ENCODE measurements around the gene RPP40. TPM values are rescaled to one million over a fixed set of nuclear protein-coding genes. Genes with fewer than 3 reads are reported as not detected.
A peak's percentile ranks its signal among the peaks of the same experiment; 100 is the strongest.

RPP40 gene
- total RNA-seq, 2 donors from 2014 or later = 8.4 to 9.0 TPM

GRCh38 chr6:4974962-4975361 lies 28.9 kb downstream of the RPP40 start:
- peaks cover 4% of the 10 kb centered on the region for H3K27me3 Mint-ChIP-seq (ENCODE audit: insufficient read depth)
- Histone ChIP-seq H3K36me3 (ENCODE audit: control insufficient read depth, insufficient read depth, low read length) (no peaks in the 10 kb centered on the region), H3K27ac (ENCODE audit: low read depth, low read length) (no peak overlapping the region), H3K4me1 (ENCODE audit: control insufficient read depth, insufficient read depth, low read length) (peaks cover 7% of the 10 kb centered on the region), H3K9ac (ENCODE audit: extremely low read depth, low read length, poor library complexity, severe bottlenecking) (no peak overlapping the region), H3K4me3 (ENCODE audit: low read length) (no peak overlapping the region), H3K27me3 (ENCODE audit: control insufficient read depth, insufficient read depth, low read length, poor library complexity, severe bottlenecking) (no peaks in the 10 kb centered on the region), H3K9me3 (ENCODE audit: control insufficient read depth, low read length) (peaks cover 13% of the 10 kb centered on the region)
- H3K36me3 Mint-ChIP-seq (ENCODE audit: low read depth) = no peaks in the 10 kb centered on the region
- no peak overlapping the region for H3K4me3 Mint-ChIP-seq
- WGBS, 2 experiments (ENCODE audit: insufficient coverage in 1 of 2, insufficient read length in 1 of 2) = 80 to 89% methylated on average over 3 to 8 of the region's 8 CpGs
- H3K4me1 Mint-ChIP-seq = peaks cover 5% of the 10 kb centered on the region
- TF ChIP-seq CTCF (conservative IDR thresholded peaks at IDR 0.05) = no peak
- peaks cover 21% of the 10 kb centered on the region for H3K9me3 Mint-ChIP-seq
- no peak for DNase-seq
- H3K27ac Mint-ChIP-seq = no peak overlapping the region

GRCh38 chr6:4973982-4974745 lies 29.7 kb downstream of the RPP40 start:
- Histone ChIP-seq H3K9ac (ENCODE audit: extremely low read depth, low read length, poor library complexity, severe bottlenecking) (no peak overlapping the region), H3K27ac (ENCODE audit: low read depth, low read length) (no peak overlapping the region), H3K4me3 (ENCODE audit: low read length) (no peak overlapping the region), H3K9me3 (ENCODE audit: control insufficient read depth, low read length) (peaks cover 5% of the 10 kb centered on the region), H3K4me1 (ENCODE audit: control insufficient read depth, insufficient read depth, low read length) (peaks cover 7% of the 10 kb centered on the region), H3K27me3 (ENCODE audit: control insufficient read depth, insufficient read depth, low read length, poor library complexity, severe bottlenecking) (no peaks in the 10 kb centered on the region), H3K36me3 (ENCODE audit: control insufficient read depth, insufficient read depth, low read length) (no peaks in the 10 kb centered on the region)
- 56 to 63% methylated on average over 14 of the region's 14 CpGs for WGBS, 2 experiments (ENCODE audit: insufficient coverage in 1 of 2, insufficient read length in 1 of 2)
- Mint-ChIP-seq H3K4me3 (no peak overlapping the region), H3K4me1 (peaks cover 5% of the 10 kb centered on the region), H3K36me3 (ENCODE audit: low read depth) (no peaks in the 10 kb centered on the region), H3K27ac (peak overlapping the region; percentile 84), H3K27me3 (ENCODE audit: insufficient read depth) (peaks cover 4% of the 10 kb centered on the region), H3K9me3 (peaks cover 15% of the 10 kb centered on the region)
- DNase-seq = peak; percentile 78
- TF ChIP-seq CTCF (conservative IDR thresholded peaks at IDR 0.05) = no peak

- DNase-seq = no peak
- H3K9me3 Mint-ChIP-seq = peaks cover 8% of the 10 kb centered on the region
- Histone ChIP-seq H3K9me3 (ENCODE audit: control insufficient read depth, low read length) (no peaks in the 10 kb centered on the region), H3K36me3 (ENCODE audit: control insufficient read depth, insufficient read depth, low read length) (no peaks in the 10 kb centered on the region), H3K4me1 (ENCODE audit: control insufficient read depth, insufficient read depth, low read length) (peaks cover 7% of the 10 kb centered on the region), H3K9ac (ENCODE audit: extremely low read depth, low read length, poor library complexity, severe bottlenecking) (no peak overlapping the region), H3K27me3 (ENCODE audit: control insufficient read depth, insufficient read depth, low read length, poor library complexity, severe bottlenecking) (no peaks in the 10 kb centered on the region), H3K4me3 (ENCODE audit: low read length) (no peak overlapping the region), H3K27ac (ENCODE audit: low read depth, low read length) (no peak overlapping the region)
- H3K4me3 Mint-ChIP-seq = no peak overlapping the region
- no peak for TF ChIP-seq CTCF (conservative IDR thresholded peaks at IDR 0.05)
- peaks cover 4% of the 10 kb centered on the region for H3K27me3 Mint-ChIP-seq (ENCODE audit: insufficient read depth)
- no peak overlapping the region for H3K27ac Mint-ChIP-seq
- H3K36me3 Mint-ChIP-seq (ENCODE audit: low read depth) = no peaks in the 10 kb centered on the region
- 90 to 92% methylated on average over 7 to 13 of the region's 13 CpGs for WGBS, 2 experiments (ENCODE audit: insufficient coverage in 1 of 2, insufficient read length in 1 of 2)
- peaks cover 5% of the 10 kb centered on the region for H3K4me1 Mint-ChIP-seq
Observed at GRCh38 chr6:4973415-4973814, 30.4 kb downstream of the RPP40 start.
